ENCODE results near the gene EML4.
"Not testable (repeated sequence)": the region's sequence is repeated elsewhere in the genome, so short reads cannot be mapped to it uniquely, and the experiment has no call there.

EML4 gene

GRCh38 chr2:42133771-42134195 is 35.4 kb upstream of the EML4 start:
- H3K4me3 ChIP-seq (ENCODE audit: low read depth, low read length) = no peak overlapping the region
- in situ Hi-C loops (cut with HindIII; ENCODE audit: low sequenced_read_pairs) = no loop called here
- DNase-seq (ENCODE audit: low read depth, low spot score) = no peak
- TF ChIP-seq CTCF (IDR thresholded peaks at IDR 0.05; ENCODE audit: low read depth, low read length) = no peak

GRCh38 chr2:42134401-42134932 is 34.7 kb upstream of the EML4 start:
- H3K4me3 ChIP-seq (ENCODE audit: low read depth, low read length); in situ Hi-C loops (cut with HindIII; ENCODE audit: low sequenced_read_pairs); DNase-seq (ENCODE audit: low read depth, low spot score): not testable (repeated sequence)

GRCh38 chr2:42135381-42136312 is 33.5 kb upstream of the EML4 start:
- H3K4me3 ChIP-seq (ENCODE audit: low read depth, low read length) = no peak overlapping the region
- no peak for DNase-seq (ENCODE audit: low read depth, low spot score)
- TF ChIP-seq CTCF (IDR thresholded peaks at IDR 0.05; ENCODE audit: low read depth, low read length) = no peak
- in situ Hi-C loops (cut with HindIII; ENCODE audit: low sequenced_read_pairs) = no loop called here

GRCh38 chr2:42136782-42137124 is 32.4 kb upstream of the EML4 start:
- H3K4me3 ChIP-seq (ENCODE audit: low read depth, low read length) = no peak overlapping the region
- no peak for TF ChIP-seq CTCF (IDR thresholded peaks at IDR 0.05; ENCODE audit: low read depth, low read length)
- no peak for DNase-seq (ENCODE audit: low read depth, low spot score)
- in situ Hi-C loops (cut with HindIII; ENCODE audit: low sequenced_read_pairs) = no loop called here

GRCh38 chr2:42137125-42137841 is 31.9 kb upstream of the EML4 start:
- TF ChIP-seq CTCF (IDR thresholded peaks at IDR 0.05; ENCODE audit: low read depth, low read length) = no peak
- H3K4me3 ChIP-seq (ENCODE audit: low read depth, low read length) = no peak overlapping the region
- no peak for DNase-seq (ENCODE audit: low read depth, low spot score)
- in situ Hi-C loops (cut with HindIII; ENCODE audit: low sequenced_read_pairs) = no loop called here

- peak; percentile 98 for DNase-seq (ENCODE audit: low read depth, low spot score)
- in situ Hi-C loops (cut with HindIII; ENCODE audit: low sequenced_read_pairs) = no loop called here
- TF ChIP-seq CTCF (IDR thresholded peaks at IDR 0.05; ENCODE audit: low read depth, low read length) = no peak
Measured at GRCh38 chr2:42138163-42139015, 30.8 kb upstream of the EML4 start.

More at GRCh38 chr2:42138163-42139015, 30.8 kb upstream of the EML4 start:
- no peak overlapping the region for H3K4me3 ChIP-seq (ENCODE audit: low read depth, low read length)

Data from astrocyte of the spinal cord (primary cell).